ENCODE data around the gene KNDC1.

The KNDC1 gene

GRCh38 chr10:133121479-133121878 is 38.5 kb upstream of the KNDC1 start:
- Histone ChIP-seq H3K79me2 (ENCODE audit: insufficient read depth, low read length) (no peaks in the 10 kb centered on the region), H3K4me1 (ENCODE audit: insufficient read depth, low read length, severe bottlenecking) (no peaks in the 10 kb centered on the region), H3K9me3 (ENCODE audit: low read length) (no peaks in the 10 kb centered on the region), H4K20me1 (ENCODE audit: insufficient read depth, low read length) (no peaks in the 10 kb centered on the region), H3K27me3 (ENCODE audit: insufficient read depth, low read length) (no peaks in the 10 kb centered on the region), H3K36me3 (ENCODE audit: insufficient read depth, low read length) (no peaks in the 10 kb centered on the region), H3K9me2 (ENCODE audit: low read depth, low read length) (no peaks in the 10 kb centered on the region), H3K27ac (ENCODE audit: low read depth, low read length, poor library complexity, severe bottlenecking) (no peak overlapping the region), H3F3A (ENCODE audit: insufficient read depth, low read length) (no peaks in the 10 kb centered on the region), H2AFZ (ENCODE audit: low read length) (no peak overlapping the region), H3K4me2 (ENCODE audit: low read length) (no peak overlapping the region), H3K4me3 (ENCODE audit: low read depth, low read length, poor library complexity, severe bottlenecking) (no peak overlapping the region), H3K9ac (ENCODE audit: low read length) (no peak overlapping the region)
- TF ChIP-seq EZH2 (IDR thresholded peaks at IDR 0.05; ENCODE audit: borderline replicate concordance, low read length) = no peak
- TF ChIP-seq CTCF (IDR thresholded peaks at IDR 0.05; ENCODE audit: low read length) = no peak

GRCh38 chr10:133122171-133122935 is 37.7 kb upstream of the KNDC1 start:
- H2AFZ ChIP-seq (ENCODE audit: low read length) = no peak overlapping the region
- H3K9me3 ChIP-seq (ENCODE audit: low read length) = no peaks in the 10 kb centered on the region
- H3K36me3 ChIP-seq (ENCODE audit: insufficient read depth, low read length) = no peaks in the 10 kb centered on the region
- H3K4me2 ChIP-seq (ENCODE audit: low read length) = no peak overlapping the region
- TF ChIP-seq EZH2 (IDR thresholded peaks at IDR 0.05; ENCODE audit: borderline replicate concordance, low read length) = no peak
- TF ChIP-seq CTCF (IDR thresholded peaks at IDR 0.05; ENCODE audit: low read length) = no peak
- no peak overlapping the region for H3K4me3 ChIP-seq (ENCODE audit: low read depth, low read length, poor library complexity, severe bottlenecking)
- H3K27ac ChIP-seq (ENCODE audit: low read depth, low read length, poor library complexity, severe bottlenecking) = no peak overlapping the region
- H3K79me2 ChIP-seq (ENCODE audit: insufficient read depth, low read length) = no peaks in the 10 kb centered on the region
- H3F3A ChIP-seq (ENCODE audit: insufficient read depth, low read length) = no peaks in the 10 kb centered on the region
- H3K27me3 ChIP-seq (ENCODE audit: insufficient read depth, low read length) = no peaks in the 10 kb centered on the region
- H3K9me2 ChIP-seq (ENCODE audit: low read depth, low read length) = no peaks in the 10 kb centered on the region
- H3K4me1 ChIP-seq (ENCODE audit: insufficient read depth, low read length, severe bottlenecking) = no peaks in the 10 kb centered on the region
- H3K9ac ChIP-seq (ENCODE audit: low read length) = no peak overlapping the region
- no peaks in the 10 kb centered on the region for H4K20me1 ChIP-seq (ENCODE audit: insufficient read depth, low read length)

GRCh38 chr10:133123050-133123745 is 36.8 kb upstream of the KNDC1 start:
- Histone ChIP-seq H3K36me3 (ENCODE audit: insufficient read depth, low read length) (no peaks in the 10 kb centered on the region), H3K4me1 (ENCODE audit: insufficient read depth, low read length, severe bottlenecking) (no peaks in the 10 kb centered on the region), H3K9me3 (ENCODE audit: low read length) (no peaks in the 10 kb centered on the region), H3K9ac (ENCODE audit: low read length) (no peak overlapping the region), H3K79me2 (ENCODE audit: insufficient read depth, low read length) (no peaks in the 10 kb centered on the region), H3K27me3 (ENCODE audit: insufficient read depth, low read length) (no peaks in the 10 kb centered on the region), H3K27ac (ENCODE audit: low read depth, low read length, poor library complexity, severe bottlenecking) (no peak overlapping the region), H3K9me2 (ENCODE audit: low read depth, low read length) (no peaks in the 10 kb centered on the region), H2AFZ (ENCODE audit: low read length) (no peak overlapping the region), H4K20me1 (ENCODE audit: insufficient read depth, low read length) (no peaks in the 10 kb centered on the region), H3K4me3 (ENCODE audit: low read depth, low read length, poor library complexity, severe bottlenecking) (no peak overlapping the region), H3F3A (ENCODE audit: insufficient read depth, low read length) (no peaks in the 10 kb centered on the region), H3K4me2 (ENCODE audit: low read length) (no peak overlapping the region)
- TF ChIP-seq EZH2 (IDR thresholded peaks at IDR 0.05; ENCODE audit: borderline replicate concordance, low read length) (no peak), CTCF (IDR thresholded peaks at IDR 0.05; ENCODE audit: low read length) (no peak)
